Ishikawa (cell line): ENCODE results near the gene MYO15A.

Experiments
- CEBPB ChIP-seq: IDR thresholded peaks from 2 replicates; pipeline ENCODE4 v1.6.1; 2012
- CREB1 ChIP-seq: IDR thresholded peaks from 2 replicates; pipeline ENCODE4 v1.6.1; 2012; ENCODE audit warnings: low read depth
- EGR1 ChIP-seq: IDR thresholded peaks from 2 replicates; pipeline ENCODE4 v1.6.1; 2012
- EP300 ChIP-seq: IDR thresholded peaks from 2 replicates; pipeline ENCODE4 v1.6.1; 2012; ENCODE audit warnings: borderline replicate concordance
- FOXM1 ChIP-seq: IDR thresholded peaks from 2 replicates; pipeline ENCODE4 v1.6.1; 2012; ENCODE audit warnings: low read depth, borderline replicate concordance
- NFIC ChIP-seq: IDR thresholded peaks from 2 replicates; pipeline ENCODE4 v1.6.1; 2012
- RAD21 ChIP-seq: IDR thresholded peaks from 2 replicates; pipeline ENCODE4 v1.6.1; 2012; ENCODE audit warnings: low read depth
- REST ChIP-seq: IDR thresholded peaks from 2 replicates; pipeline ENCODE4 v1.6.1; 2012; ENCODE audit warnings: low read depth, mild to moderate bottlenecking
- TAF1 ChIP-seq: IDR thresholded peaks from 2 replicates; pipeline ENCODE4 v1.6.1; 2012; ENCODE audit warnings: low read depth, mild to moderate bottlenecking
- TCF12 ChIP-seq: IDR thresholded peaks from 2 replicates; pipeline ENCODE4 v1.6.1; 2012; ENCODE audit warnings: low read depth
- TEAD4 ChIP-seq: IDR thresholded peaks from 2 replicates; pipeline ENCODE4 v1.6.1; 2012
- USF1 ChIP-seq: IDR thresholded peaks from 2 replicates; pipeline ENCODE4 v1.6.1; 2012
- YY1 ChIP-seq: IDR thresholded peaks from 2 replicates; pipeline ENCODE4 v1.6.1; 2012; ENCODE audit warnings: low read depth
- ZBTB7A ChIP-seq: IDR thresholded peaks from 2 replicates; pipeline ENCODE4 v1.6.1; 2012; ENCODE audit warnings: low read depth
- TF ChIP-seq, protein P1 (sequence below): IDR thresholded peaks from 2 replicates; pipeline ENCODE4 v1.6.1; 2012

Gene MYO15A, protein sequence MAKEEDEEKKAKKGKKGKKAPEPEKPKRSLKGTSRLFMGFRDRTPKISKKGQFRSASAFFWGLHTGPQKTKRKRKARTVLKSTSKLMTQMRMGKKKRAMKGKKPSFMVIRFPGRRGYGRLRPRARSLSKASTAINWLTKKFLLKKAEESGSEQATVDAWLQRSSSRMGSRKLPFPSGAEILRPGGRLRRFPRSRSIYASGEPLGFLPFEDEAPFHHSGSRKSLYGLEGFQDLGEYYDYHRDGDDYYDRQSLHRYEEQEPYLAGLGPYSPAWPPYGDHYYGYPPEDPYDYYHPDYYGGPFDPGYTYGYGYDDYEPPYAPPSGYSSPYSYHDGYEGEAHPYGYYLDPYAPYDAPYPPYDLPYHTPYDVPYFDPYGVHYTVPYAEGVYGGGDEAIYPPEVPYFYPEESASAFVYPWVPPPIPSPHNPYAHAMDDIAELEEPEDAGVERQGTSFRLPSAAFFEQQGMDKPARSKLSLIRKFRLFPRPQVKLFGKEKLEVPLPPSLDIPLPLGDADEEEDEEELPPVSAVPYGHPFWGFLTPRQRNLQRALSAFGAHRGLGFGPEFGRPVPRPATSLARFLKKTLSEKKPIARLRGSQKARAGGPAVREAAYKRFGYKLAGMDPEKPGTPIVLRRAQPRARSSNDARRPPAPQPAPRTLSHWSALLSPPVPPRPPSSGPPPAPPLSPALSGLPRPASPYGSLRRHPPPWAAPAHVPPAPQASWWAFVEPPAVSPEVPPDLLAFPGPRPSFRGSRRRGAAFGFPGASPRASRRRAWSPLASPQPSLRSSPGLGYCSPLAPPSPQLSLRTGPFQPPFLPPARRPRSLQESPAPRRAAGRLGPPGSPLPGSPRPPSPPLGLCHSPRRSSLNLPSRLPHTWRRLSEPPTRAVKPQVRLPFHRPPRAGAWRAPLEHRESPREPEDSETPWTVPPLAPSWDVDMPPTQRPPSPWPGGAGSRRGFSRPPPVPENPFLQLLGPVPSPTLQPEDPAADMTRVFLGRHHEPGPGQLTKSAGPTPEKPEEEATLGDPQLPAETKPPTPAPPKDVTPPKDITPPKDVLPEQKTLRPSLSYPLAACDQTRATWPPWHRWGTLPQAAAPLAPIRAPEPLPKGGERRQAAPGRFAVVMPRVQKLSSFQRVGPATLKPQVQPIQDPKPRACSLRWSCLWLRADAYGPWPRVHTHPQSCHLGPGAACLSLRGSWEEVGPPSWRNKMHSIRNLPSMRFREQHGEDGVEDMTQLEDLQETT (N-terminal part only)

GRCh38 chr17:18108401-18109312, at the start of gene MYO15A:
MYO15A (plus strand) TSS chr17:18108756; CDS start chr17:18118801, 10,045 bp downstream.
- no peak for TF ChIP-seq USF1
- no peak for TF ChIP-seq CEBPB
- TF ChIP-seq RAD21, result no peak
- no peak for TF ChIP-seq EGR1
- TF ChIP-seq REST, result no peak
- TF ChIP-seq CREB1, result no peak
- TF ChIP-seq, protein P1, sequence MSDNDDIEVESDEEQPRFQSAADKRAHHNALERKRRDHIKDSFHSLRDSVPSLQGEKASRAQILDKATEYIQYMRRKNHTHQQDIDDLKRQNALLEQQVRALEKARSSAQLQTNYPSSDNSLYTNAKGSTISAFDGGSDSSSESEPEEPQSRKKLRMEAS, result no peak
- no peak for TF ChIP-seq EP300
- TF ChIP-seq YY1, result no peak

DNA sequence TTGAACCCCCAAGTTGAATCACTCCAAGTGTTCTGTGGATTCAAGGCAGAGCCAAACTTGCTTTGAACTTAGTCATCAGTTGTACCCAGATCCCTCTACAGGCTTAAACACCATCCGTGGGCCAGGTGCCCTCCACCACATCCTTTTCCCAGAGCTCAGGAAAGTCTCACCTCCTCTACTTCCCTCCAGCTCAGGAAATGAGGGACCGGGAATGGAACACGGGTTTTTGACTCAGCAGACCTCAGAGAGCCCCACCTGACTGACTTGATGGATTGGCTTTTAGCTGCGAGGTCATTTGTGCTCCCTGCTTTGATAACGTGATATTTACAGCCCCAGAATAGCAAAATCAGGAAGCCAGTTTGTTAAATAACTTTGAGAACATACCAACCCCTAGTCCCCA, 49.3 kb upstream of the MYO15A start:
- TF ChIP-seq CREB1 (no peak), RAD21 (no peak), TCF12 (no peak), FOXM1 (no peak), TAF1 (no peak), ZBTB7A (no peak), YY1 (no peak), EGR1 (no peak), USF1 (no peak), TEAD4 (no peak), NFIC (no peak), EP300 (no peak), CEBPB (no peak), REST (no peak)
- TF ChIP-seq, protein P1, result no peak

- no peak for TF ChIP-seq FOXM1
- TF ChIP-seq, protein P1, result no peak
- TF ChIP-seq CEBPB, result no peak
- TF ChIP-seq TEAD4, result no peak
- no peak for TF ChIP-seq ZBTB7A
- no peak for TF ChIP-seq RAD21
- TF ChIP-seq TCF12, result no peak
- TF ChIP-seq YY1, result no peak
- TF ChIP-seq USF1, result no peak
- TF ChIP-seq REST, result no peak
- no peak for TF ChIP-seq TAF1
- no peak for TF ChIP-seq NFIC
- TF ChIP-seq EP300, result no peak
- TF ChIP-seq EGR1, result no peak
- TF ChIP-seq CREB1, result no peak
Observed at GRCh38 chr17:18064053-18064452, 44.5 kb upstream of the MYO15A start.
